AML-193 (cell line): ENCODE data around the gene ELK3.

Experiments used
- DNase-seq, 2 experiments: peaks; one replicate each; lab custom pipeline; 2025; lab: John Stamatoyannopoulos, UW

Gene ELK3

DNA sequence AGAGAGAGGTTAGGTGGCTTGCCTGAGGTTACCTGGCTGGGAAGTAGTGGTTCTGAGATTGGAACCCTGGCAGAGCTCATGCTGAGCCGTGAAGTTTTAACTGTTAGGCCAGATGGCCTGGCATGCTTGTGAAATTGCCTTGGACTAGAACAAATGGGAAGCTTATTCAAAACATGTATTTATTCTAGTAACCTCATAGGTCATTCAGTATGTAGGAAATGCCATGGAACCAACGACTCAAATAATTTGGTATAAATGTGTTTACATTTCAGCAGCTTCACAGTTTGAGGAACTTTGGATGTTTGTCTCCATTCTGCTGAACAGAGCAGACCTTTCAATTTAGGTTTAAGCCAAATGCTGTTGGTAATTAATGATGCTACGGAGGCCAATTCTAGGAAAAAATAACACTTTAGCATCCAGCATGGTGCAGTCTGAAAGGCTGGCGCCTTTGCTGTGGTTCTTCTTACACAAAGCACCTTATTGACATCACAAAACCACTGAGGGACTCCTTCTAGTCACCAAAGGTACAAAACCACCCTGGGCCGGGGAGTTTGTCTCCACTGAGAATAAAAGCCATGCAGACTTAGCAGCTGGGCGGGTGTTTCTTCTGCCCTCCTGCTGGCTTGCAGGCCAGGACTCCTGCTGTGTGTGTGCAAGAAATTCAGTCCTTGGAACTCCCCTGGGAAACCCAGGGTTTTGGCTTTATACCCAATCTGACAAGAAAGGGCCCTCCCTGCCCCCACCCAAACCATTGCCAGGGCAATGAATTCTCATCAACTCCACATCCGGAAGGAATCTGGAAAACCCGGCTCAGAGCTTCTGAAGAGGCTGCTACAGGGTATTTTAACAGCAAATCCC lies 64.2 kb downstream of the ELK3 start:
- DNase-seq: no peak

DNA sequence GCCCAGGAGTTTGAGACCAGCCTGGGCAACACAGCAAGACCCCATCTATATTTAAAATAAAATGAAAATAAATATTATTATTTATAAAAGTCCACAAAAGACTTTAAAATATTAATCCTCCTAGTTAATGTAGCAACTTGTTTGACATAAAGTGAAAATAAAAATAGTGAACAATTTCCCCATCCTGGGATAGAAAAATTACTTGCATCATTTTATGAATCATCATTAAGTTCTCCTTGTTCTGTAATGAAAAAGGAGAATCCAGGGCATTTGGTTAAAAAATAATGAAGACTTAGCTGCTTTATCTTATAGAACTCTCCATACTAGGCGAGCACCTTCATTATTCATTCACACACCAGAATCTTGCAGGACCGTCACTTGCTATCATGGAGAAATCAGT lies 66.1 kb downstream of the ELK3 start:
- no peak for DNase-seq

GRCh38 chr12:96260644-96261043 lies 66.5 kb downstream of the ELK3 start:
- no peak for DNase-seq

GRCh38 chr12:96261557-96261956 lies 67.4 kb downstream of the ELK3 start:
- DNase-seq: no peak

GRCh38 chr12:96263449-96263902 lies 69.3 kb downstream of the ELK3 start:
- no peak for DNase-seq

DNA sequence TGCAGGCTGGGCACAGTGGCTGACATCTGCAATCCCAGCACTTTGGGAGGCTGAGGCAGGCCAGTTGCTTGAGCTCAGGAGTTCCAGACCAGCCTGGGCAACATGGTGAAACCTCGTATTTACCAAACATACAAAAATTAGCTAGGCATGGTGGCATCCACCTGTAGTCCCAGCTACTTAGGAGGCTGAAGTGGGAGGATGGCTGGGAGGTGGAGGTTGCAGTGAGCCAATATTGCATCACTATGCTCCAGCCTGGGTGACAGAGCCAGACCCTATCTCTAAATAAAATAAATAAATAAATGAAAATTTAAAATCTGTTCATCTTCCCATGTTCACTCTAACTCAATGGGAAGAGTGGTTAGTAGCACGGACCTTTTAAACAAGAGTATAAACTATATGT lies 71.2 kb downstream of the ELK3 start:
- no peak for DNase-seq

- DNase-seq: no peak
Observed at GRCh38 chr12:96265836-96266235, 71.7 kb downstream of the ELK3 start.

DNA sequence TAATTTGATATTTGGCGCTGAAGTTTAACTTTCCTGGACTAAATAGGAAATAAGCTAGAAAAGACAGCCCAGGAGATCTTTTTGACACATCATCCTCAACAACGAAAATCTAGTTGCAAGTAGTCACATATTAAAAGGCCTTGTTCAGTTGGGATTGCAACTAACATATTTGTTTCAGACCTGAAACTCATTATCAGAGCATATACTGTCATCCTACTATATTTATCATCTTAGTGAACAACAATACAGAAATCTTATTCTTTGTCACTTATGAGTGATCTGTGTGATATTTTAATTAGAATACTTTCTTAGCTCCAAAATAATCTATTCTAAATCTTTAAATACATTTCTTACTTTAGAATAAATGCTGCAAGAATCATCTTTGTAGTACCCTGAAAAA lies 72.1 kb downstream of the ELK3 start:
- DNase-seq: no peak

GRCh38 chr12:96271469-96272199 lies 77.5 kb downstream of the ELK3 start:
- no peak for DNase-seq

DNA sequence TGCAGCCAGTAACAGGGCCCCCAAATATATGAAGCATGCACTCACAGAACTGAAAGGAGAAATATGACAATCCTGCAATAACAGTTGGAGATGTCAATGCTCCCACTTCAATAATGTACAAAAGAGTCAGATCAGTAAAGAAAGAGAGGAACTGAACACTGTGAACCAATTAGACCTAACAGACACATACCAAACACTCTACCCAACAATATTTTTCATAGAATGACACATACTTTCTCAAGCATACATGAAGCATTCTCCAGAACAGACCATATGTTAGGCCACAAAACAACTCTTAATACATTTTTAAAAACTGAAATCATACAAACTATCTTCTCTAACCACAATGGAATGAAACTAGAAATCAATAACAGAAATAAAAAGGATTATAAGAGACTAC lies 80.2 kb downstream of the ELK3 start:
- no peak for DNase-seq

DNA sequence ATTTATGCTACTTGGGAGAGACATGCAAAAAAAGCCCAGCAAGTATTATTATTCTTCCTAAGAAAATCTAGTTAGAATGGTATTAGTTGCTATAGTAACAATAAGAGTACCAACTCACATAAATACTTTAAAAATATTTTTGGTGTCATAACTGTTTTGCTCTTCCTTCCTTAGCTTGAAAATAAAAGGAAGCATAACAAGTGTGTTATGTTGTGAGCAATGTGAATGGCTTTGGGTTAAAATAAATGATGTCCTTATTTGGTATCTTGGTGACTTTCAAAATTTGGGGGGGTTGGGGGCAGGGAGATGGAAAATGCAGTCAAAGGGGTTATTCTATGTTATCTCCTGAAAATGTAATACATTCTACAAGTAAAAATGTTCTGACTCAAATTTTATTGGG lies 91.0 kb downstream of the ELK3 start:
- DNase-seq: no peak

GRCh38 chr12:96289067-96289466 lies 94.9 kb downstream of the ELK3 start:
- DNase-seq: no peak

DNA sequence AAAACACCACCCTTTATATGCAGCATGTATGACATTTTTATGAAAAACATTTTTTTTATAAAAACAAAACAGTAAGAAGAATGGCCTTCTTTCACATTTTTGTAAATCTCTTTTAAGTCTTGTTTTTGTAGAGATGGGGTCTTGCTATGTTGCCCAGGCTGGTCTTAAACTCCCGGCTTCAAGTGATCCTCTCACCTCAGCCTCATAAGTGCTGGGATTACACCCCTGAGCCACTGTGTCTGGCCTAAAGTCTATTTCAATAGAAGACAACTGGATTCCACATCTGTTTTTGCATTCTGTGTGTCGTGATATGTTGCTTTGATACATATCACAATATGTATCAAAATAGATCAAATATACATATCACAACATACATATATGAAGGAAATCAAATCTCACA lies 98.9 kb downstream of the ELK3 start:
- DNase-seq: no peak

DNA sequence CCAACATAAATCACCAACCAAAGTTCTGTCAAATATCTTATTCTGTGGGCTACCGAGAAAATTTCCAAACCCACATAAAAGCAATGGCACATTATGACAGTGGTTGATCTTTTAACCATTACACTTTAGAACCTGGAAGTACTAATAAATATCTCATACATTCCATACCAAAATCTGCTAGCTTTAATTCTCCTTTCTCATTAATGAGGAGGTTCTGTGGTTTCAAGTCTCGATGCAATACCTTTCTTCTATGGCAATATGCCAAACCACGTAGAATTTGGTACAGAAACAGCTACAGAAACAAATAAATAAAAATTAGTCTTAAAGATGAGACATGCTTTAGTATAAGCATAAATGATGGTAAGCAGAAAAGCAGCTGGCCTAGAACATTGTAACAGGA lies 100.7 kb downstream of the ELK3 start:
- no peak for DNase-seq

DNA sequence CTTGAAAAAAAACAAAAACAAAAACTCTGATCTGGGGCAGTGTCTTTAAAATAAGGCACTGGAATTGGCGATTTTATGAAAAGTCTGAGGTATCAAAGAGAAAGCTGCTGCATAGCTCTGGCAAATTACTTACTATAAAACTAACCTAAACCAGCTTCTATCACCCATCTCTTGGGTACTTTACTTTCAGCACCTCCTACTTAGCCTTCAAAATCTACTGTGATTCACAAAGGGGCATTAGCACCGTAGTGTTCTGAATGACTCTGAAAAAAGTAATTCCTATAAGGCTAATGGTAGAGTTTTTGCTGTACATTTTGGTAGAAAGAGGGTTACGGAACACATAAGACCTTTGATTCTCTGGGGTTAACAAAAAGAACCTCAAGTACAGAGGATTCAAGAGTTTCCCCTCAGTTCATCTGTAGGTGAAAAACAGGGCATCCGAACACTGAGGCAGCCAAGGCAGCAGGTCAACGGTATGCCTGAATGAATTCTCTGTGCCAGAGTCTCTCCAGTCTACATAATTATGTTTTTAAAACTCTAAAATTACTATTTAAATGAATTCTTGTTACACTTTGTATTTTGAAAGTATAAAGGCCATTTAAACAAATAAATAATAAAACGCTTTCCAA lies 101.5 kb downstream of the ELK3 start:
- no peak for DNase-seq

DNA sequence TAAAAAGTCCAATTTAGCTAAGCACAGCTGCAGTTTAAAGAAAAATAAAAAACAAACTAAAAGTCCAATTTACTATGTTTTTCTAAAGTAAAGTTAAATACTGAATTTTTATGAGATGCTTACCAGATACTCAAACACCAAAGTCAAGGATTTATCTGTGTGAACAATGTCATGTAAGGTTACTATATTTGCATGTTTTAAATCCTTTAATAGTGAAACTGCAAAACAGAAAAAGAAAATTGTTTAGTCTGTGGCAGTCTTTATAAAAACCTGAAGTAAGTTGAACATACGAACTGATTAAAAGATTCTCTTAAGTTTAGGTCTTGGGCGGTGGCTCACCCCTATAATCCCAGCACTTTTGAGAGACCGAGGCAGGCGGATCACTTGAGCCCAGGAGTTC lies 103.3 kb downstream of the ELK3 start:
- DNase-seq: no peak

DNA sequence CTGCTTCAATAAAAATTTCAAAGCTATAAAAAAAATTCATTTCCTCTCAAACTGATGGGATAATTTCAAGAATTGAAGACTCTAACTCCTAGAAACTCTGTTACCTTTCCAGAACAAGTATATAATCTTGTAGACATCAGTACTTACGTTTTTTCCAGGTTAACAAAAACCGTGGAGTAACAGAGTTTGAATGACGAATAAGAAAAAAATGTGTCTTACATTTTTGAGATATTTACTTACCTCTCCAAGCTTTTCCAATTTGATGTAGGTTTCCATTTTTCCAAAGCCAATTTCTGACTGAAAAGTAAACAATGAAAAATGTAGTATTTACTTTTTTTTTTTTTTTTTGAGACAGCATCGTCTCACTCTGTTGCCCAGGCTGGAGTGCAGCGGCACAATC lies 105.9 kb downstream of the ELK3 start:
- DNase-seq: no peak

DNA sequence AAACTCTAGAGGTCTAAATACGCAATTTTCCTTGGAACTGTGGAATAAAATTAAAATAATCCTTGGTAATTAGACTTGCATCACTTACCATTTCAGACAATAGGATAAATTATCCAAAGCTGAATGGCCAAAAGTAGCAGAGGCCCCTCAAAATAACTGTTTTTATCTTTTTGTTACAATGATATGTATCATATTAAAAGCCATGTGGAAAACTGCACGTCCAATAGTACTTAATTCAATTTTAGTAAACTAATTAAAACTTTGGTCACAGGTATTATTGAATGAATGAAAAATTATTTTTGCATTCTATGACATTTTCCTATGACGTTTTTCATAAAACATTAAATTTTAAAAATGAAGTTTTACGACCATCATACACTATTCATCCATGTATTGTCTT lies 107.6 kb downstream of the ELK3 start:
- no peak for DNase-seq

DNA sequence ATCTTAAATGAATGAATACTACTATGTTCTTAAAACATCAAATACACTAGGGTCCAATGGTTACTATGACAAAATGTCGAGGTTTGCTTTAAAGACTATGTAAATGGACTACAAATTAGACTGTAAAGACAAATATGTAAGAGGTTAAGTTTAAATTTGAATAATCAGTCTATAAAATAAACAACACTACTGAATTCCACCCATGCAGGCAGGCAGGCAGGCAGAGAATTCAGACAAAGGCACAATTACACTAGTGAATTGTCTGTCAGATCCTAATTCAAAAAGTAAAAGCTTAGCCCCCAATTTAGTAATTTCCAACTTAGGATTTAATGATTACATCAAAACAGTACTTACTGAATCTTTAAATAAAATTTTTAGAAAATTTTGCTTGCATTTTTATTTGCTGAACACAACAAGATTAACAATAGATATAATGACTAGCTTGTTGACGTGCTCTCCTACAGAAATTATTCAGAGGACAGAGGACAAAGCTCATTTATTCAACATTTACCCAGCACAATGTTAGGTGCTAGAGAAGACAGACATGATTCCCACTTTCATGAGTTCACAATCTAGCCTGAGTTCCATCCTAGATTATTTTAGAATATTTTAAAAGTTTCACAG lies 108.6 kb downstream of the ELK3 start:
- DNase-seq: no peak

- no peak for DNase-seq
Observed at GRCh38 chr12:96303653-96304052, 109.5 kb downstream of the ELK3 start.

GRCh38 chr12:96305665-96306064 lies 111.5 kb downstream of the ELK3 start:
- no peak for DNase-seq

DNA sequence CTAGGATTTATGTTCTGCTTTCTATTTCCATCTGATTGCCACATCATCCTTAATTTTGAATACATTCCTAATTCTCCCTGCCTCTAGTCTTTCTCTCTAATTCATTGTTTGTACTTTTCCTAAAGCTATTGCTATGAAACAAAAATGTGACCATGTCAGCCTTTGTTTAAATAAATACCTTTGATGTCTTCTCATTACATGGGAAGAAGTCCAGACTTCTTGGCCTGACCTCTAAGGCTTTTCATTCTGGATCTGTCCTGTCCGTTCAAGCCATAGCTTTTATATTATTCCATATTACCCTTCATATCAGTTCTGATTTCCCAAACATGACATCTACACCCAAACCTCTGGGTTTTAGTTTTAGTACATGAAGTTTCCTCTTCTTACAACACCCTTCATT lies 114.7 kb downstream of the ELK3 start:
- DNase-seq: no peak

DNA sequence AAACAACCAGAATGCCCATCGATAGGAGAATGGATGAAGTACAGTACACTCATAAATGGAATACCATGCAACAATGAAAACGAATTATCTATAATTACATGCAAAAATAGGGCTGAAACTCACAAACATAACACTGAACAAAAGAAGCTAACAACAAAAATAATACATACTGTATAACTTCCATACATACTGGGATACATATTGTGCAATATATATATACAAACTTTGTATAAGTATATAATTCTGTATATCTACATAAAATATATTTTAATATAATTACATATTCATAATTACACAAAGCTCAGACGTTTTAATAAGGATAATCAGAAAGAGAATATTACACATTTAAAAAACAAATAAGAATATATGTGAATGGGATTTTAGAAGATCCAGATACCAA lies 115.9 kb downstream of the ELK3 start:
- DNase-seq: no peak
